Measurements from ENCODE around the gene SERPINB4. TPM values are rescaled to one million over a fixed set of nuclear protein-coding genes. Genes with fewer than 3 reads are reported as not detected.

SERPINB4 gene
- total RNA-seq: not detected in 2 replicates

GRCh38 chr18:63644142-63644541 lies at the start of gene SERPINB4:
SERPINB4 (minus strand) TSS chr18:63644256; CDS start chr18:63643577, 679 bp downstream.

GRCh38 chr18:63661750-63662149 lies 17.7 kb upstream of the SERPINB4 start, which contains the start of gene SERPINB3:
SERPINB3 (minus strand) TSS chr18:63661893; CDS start chr18:63661216, 677 bp downstream.

Other genes with a start within 250 kb of the SERPINB4 start
- gene VPS4B, start 221.8 kb downstream of the SERPINB4 start, total RNA-seq: 51.6 and 52.9 TPM in 2 replicates
- not detected in 2 replicates for gene SERPINB5, start 167.3 kb downstream of the SERPINB4 start, total RNA-seq
- not detected in 2 replicates for gene SERPINB12, start 101.9 kb downstream of the SERPINB4 start, total RNA-seq
- gene SERPINB13, start 56.9 kb downstream of the SERPINB4 start, total RNA-seq: not detected in 2 replicates
- gene SERPINB3, start 17.6 kb upstream of the SERPINB4 start, total RNA-seq: not detected in 2 replicates
- not detected in 2 replicates for gene SERPINB11, start 58.7 kb upstream of the SERPINB4 start, total RNA-seq
- gene SERPINB7, start 131.2 kb upstream of the SERPINB4 start, total RNA-seq: 79.4 and 136 TPM in 2 replicates
- gene SERPINB2, start 243.4 kb upstream of the SERPINB4 start, total RNA-seq: 2.4 and 3.1 TPM in 2 replicates

All from uterine smooth muscle cell (primary cell).